NCI-H2107 treated with DMSO at 0.1 percent for 48 hours (cell line): ENCODE measurements around the gene WAC.
A peak's percentile ranks its signal among the peaks of the same experiment; 100 is the strongest.
"Not testable (repeated sequence)": the region's sequence is repeated elsewhere in the genome, so short reads cannot be mapped to it uniquely, and the experiment has no call there.

ENCODE experiments used
- DNase-seq: peaks from one replicate; lab custom pipeline; 2025; ENCODE audit not compliant: unreplicated experiment; lab: John Stamatoyannopoulos, UW

The WAC gene

GRCh38 chr10:28604567-28605536 is 71.9 kb downstream of the WAC start:
- DNase-seq, result no peak

GRCh38 chr10:28606568-28606967 is 73.7 kb downstream of the WAC start:
- DNase-seq, result no peak

- not testable (repeated sequence) for DNase-seq
Measured at GRCh38 chr10:28609636-28610035, 76.7 kb downstream of the WAC start.

- no peak for DNase-seq
Measured at GRCh38 chr10:28612877-28613276, 80.0 kb downstream of the WAC start.

- DNase-seq, result no peak
Measured at GRCh38 chr10:28616514-28616913, 83.6 kb downstream of the WAC start.

GRCh38 chr10:28619455-28619854 is 86.5 kb downstream of the WAC start:
- no peak for DNase-seq

- DNase-seq, result no peak
Measured at GRCh38 chr10:28620251-28620650, 87.3 kb downstream of the WAC start.

- DNase-seq, result no peak
Measured at GRCh38 chr10:28623483-28623882, 90.6 kb downstream of the WAC start.

GRCh38 chr10:28624351-28624750 is 91.4 kb downstream of the WAC start:
- DNase-seq, result no peak

GRCh38 chr10:28627102-28627501 is 94.2 kb downstream of the WAC start:
- no peak for DNase-seq

- DNase-seq, result peak; percentile 31
Measured at GRCh38 chr10:28628184-28628893, 95.4 kb downstream of the WAC start.

GRCh38 chr10:28631896-28632583 is 99.1 kb downstream of the WAC start:
- no peak for DNase-seq

GRCh38 chr10:28632584-28632945 is 99.6 kb downstream of the WAC start:
- DNase-seq, result no peak

- DNase-seq, result no peak
Measured at GRCh38 chr10:28633750-28634149, 100.8 kb downstream of the WAC start.

GRCh38 chr10:28637346-28637745 is 104.4 kb downstream of the WAC start:
- no peak for DNase-seq

GRCh38 chr10:28638392-28638791 is 105.5 kb downstream of the WAC start:
- no peak for DNase-seq

GRCh38 chr10:28640551-28640950 is 107.6 kb downstream of the WAC start:
- DNase-seq, result no peak

GRCh38 chr10:28644647-28645046 is 111.7 kb downstream of the WAC start:
- no peak for DNase-seq

GRCh38 chr10:28652106-28652505 is 119.2 kb downstream of the WAC start:
- no peak for DNase-seq

- no peak for DNase-seq
Measured at GRCh38 chr10:28652703-28653102, 119.8 kb downstream of the WAC start.

GRCh38 chr10:28658824-28659223 is 125.9 kb downstream of the WAC start:
- DNase-seq, result not testable (repeated sequence)

- DNase-seq, result no peak
Measured at GRCh38 chr10:28661035-28661434, 128.1 kb downstream of the WAC start.
